ENCODE measurements around the gene COMMD9.

COMMD9 gene

DNA sequence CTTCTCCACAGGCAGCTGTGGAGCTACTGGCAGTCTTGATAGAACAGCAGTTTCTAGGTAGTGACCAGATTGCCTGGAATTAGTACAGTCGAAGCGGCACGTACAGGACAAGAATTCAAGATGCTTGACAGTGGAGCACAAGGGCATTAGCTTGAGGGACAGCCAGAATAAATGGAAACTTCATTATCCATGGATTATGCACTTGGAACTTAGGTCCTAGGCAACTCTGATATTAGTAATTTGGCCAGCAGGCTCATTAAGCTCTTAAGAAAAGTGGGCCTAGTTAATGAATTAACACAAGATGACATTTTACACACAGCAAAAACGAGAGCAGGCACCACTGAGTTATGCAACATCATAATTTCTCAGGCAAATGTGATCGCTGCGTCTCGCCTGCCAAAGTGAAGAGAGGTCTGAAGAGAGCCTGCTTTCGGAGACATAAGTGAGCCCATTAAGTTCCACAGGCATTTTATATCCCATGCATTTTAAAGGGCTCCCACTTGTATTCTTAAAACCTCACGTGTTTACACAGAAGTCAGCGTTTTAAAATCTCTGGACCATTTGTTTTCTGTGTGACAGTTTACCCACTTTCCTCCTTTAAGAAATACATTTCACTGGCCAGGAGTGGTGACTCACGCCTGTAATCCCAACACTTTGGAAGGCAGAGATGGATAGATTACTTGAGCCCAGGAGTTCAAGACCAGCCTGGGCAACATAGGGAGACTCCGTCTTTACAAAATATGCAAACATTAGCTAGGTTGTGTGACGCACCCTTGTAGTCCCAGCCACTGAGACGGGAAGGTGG lies 66.2 kb downstream of the COMMD9 start:
- DNase-seq (ENCODE audit: low read depth in 2 of 2) = no peak
